ENCODE measurements around the gene DYRK2.
"Not testable (repeated sequence)": the region's sequence is repeated elsewhere in the genome, so short reads cannot be mapped to it uniquely, and the experiment has no call there.

The DYRK2 gene

GRCh38 chr12:67672507-67672906 is 24.0 kb downstream of the DYRK2 start:
- not testable (repeated sequence) for DNase-seq

- DNase-seq, result not testable (repeated sequence)
Measured at GRCh38 chr12:67673509-67673908, 25.0 kb downstream of the DYRK2 start.

- no peak for DNase-seq
Measured at GRCh38 chr12:67674417-67674816, 25.9 kb downstream of the DYRK2 start.

- DNase-seq, result no peak
Measured at GRCh38 chr12:67676624-67677023, 28.1 kb downstream of the DYRK2 start.

GRCh38 chr12:67677166-67677565 is 28.6 kb downstream of the DYRK2 start:
- no peak for DNase-seq

- no peak for DNase-seq
Measured at GRCh38 chr12:67681105-67681778, 32.7 kb downstream of the DYRK2 start.

- no peak for DNase-seq
Measured at GRCh38 chr12:67681941-67682620, 33.5 kb downstream of the DYRK2 start.

GRCh38 chr12:67689385-67689784 is 40.8 kb downstream of the DYRK2 start:
- no peak for DNase-seq

GRCh38 chr12:67690656-67691055 is 42.1 kb downstream of the DYRK2 start:
- DNase-seq, result no peak

GRCh38 chr12:67691220-67691619 is 42.7 kb downstream of the DYRK2 start:
- DNase-seq, result no peak

- no peak for DNase-seq
Measured at GRCh38 chr12:67692135-67692534, 43.6 kb downstream of the DYRK2 start.

- no peak for DNase-seq
Measured at GRCh38 chr12:67692966-67693365, 44.4 kb downstream of the DYRK2 start.

GRCh38 chr12:67693894-67694293 is 45.3 kb downstream of the DYRK2 start:
- no peak for DNase-seq

- DNase-seq, result no peak
Measured at GRCh38 chr12:67694306-67694900, 45.9 kb downstream of the DYRK2 start.

GRCh38 chr12:67695974-67696373 is 47.4 kb downstream of the DYRK2 start:
- DNase-seq, result no peak

GRCh38 chr12:67697443-67697842 is 48.9 kb downstream of the DYRK2 start:
- no peak for DNase-seq

- DNase-seq, result no peak
Measured at GRCh38 chr12:67697967-67698366, 49.4 kb downstream of the DYRK2 start.

- peak; percentile 25 for DNase-seq
Measured at GRCh38 chr12:67698672-67699581, 50.4 kb downstream of the DYRK2 start.

GRCh38 chr12:67701121-67701520 is 52.6 kb downstream of the DYRK2 start:
- no peak for DNase-seq

GRCh38 chr12:67702136-67702535 is 53.6 kb downstream of the DYRK2 start:
- DNase-seq, result no peak

- no peak for DNase-seq
Measured at GRCh38 chr12:67704071-67704470, 55.5 kb downstream of the DYRK2 start.

- no peak for DNase-seq
Measured at GRCh38 chr12:67705394-67706370, 57.1 kb downstream of the DYRK2 start.

All from hematopoietic multipotent progenitor cell treated with erythropoietin and hydrocortisone succinate and interleukin-3 and kit ligand, for 8 days (in vitro differentiated cells).